PFSK-1 (cell line): ENCODE measurements around the gene PIK3CD.

Experiments
- FOXP2 ChIP-seq: optimal IDR thresholded peaks from 2 replicates; pipeline ENCODE3; 2011; ENCODE audit warnings: borderline replicate concordance, control low read depth, inconsistent platforms; ENCODE audit not compliant: insufficient read depth; ENCODE audit errors: extremely low read length, extremely low read depth
- POLR2AphosphoS5 ChIP-seq: IDR thresholded peaks from 2 replicates; pipeline ENCODE4 v1.6.1; 2012; ENCODE audit warnings: low read depth, mild to moderate bottlenecking, control low read depth, low read length, moderate library complexity
- SIN3A ChIP-seq: IDR thresholded peaks from 2 replicates; pipeline ENCODE4 v1.6.1; 2012; ENCODE audit warnings: mild to moderate bottlenecking, low read length, moderate library complexity, borderline replicate concordance; ENCODE audit not compliant: insufficient read depth
- TAF1 ChIP-seq: IDR thresholded peaks from 2 replicates; pipeline ENCODE4 v1.6.1; 2012; ENCODE audit warnings: low read length, control low read depth, borderline replicate concordance; ENCODE audit not compliant: insufficient read depth
- TF ChIP-seq, protein P1 (sequence below), 2 experiments: IDR thresholded peaks; 2 replicates each; pipeline versions ENCODE4 v1.6.1 to v1.8.0; 2011 to 2012; ENCODE audit warnings: low read depth in 2 of 2, low read length in 2 of 2, control low read depth in 1 of 2, inconsistent platforms in 1 of 2, mild to moderate bottlenecking in 1 of 2, moderate library complexity in 1 of 2; ENCODE audit not compliant: insufficient read depth in 1 of 2

PIK3CD gene

DNA sequence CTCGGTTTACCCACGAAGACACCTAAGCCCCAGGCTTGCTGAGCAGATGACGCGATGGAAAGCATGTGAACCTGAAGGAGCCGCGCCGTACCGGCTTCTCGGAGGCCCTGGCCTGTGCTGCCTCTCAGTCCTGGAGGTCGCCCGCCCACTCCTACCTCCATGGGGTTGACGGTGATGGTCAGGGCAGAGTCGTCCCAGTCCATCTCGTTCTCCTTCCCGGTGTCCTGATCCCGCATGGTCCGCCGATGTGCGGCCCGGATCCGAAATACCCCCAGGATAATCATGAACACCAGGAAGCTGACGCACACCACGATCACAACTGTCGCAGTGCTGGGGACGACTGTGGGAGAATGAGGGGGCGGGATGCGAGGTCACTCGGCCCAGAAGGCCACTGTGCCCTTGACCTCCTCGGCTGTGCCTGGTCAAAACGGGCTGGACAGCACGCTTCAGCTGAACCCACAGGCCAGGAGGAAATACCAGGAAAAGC, 79.6 kb downstream of the PIK3CD start:
- TF ChIP-seq POLR2AphosphoS5 (no peak), TAF1 (no peak), SIN3A (no peak), FOXP2 (no peak)
- TF ChIP-seq, protein P1, sequence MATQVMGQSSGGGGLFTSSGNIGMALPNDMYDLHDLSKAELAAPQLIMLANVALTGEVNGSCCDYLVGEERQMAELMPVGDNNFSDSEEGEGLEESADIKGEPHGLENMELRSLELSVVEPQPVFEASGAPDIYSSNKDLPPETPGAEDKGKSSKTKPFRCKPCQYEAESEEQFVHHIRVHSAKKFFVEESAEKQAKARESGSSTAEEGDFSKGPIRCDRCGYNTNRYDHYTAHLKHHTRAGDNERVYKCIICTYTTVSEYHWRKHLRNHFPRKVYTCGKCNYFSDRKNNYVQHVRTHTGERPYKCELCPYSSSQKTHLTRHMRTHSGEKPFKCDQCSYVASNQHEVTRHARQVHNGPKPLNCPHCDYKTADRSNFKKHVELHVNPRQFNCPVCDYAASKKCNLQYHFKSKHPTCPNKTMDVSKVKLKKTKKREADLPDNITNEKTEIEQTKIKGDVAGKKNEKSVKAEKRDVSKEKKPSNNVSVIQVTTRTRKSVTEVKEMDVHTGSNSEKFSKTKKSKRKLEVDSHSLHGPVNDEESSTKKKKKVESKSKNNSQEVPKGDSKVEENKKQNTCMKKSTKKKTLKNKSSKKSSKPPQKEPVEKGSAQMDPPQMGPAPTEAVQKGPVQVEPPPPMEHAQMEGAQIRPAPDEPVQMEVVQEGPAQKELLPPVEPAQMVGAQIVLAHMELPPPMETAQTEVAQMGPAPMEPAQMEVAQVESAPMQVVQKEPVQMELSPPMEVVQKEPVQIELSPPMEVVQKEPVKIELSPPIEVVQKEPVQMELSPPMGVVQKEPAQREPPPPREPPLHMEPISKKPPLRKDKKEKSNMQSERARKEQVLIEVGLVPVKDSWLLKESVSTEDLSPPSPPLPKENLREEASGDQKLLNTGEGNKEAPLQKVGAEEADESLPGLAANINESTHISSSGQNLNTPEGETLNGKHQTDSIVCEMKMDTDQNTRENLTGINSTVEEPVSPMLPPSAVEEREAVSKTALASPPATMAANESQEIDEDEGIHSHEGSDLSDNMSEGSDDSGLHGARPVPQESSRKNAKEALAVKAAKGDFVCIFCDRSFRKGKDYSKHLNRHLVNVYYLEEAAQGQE (IDR thresholded peaks at IDR 0.05; ENCODE audit: insufficient read depth in 1 of 2, low read depth in 2 of 2, low read length in 2 of 2): no peak

DNA sequence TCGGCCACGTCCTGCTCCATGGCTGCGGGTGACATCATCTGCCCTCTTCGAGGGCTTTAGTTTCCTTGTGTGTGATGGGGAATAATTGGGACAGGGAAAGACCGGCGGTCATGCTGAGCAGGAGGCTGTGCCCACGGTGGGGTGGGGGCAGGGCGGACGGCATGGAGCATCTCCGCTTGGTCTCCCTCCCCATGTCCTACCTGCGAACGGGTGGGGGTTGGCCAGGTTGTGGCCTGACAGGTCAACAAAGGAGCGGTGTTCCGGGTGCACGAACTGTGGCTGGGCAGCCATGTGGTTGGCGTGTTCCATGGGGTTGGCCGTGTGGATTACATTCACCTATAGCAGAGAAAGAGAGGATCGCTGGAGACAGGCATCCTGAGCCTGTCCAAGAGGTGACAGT, 80.0 kb downstream of the PIK3CD start:
- TF ChIP-seq, protein P1 (IDR thresholded peaks at IDR 0.05; ENCODE audit: insufficient read depth in 1 of 2, low read depth in 2 of 2, low read length in 2 of 2): no peak
- TF ChIP-seq TAF1 (no peak), FOXP2 (no peak), POLR2AphosphoS5 (no peak), SIN3A (no peak)

DNA sequence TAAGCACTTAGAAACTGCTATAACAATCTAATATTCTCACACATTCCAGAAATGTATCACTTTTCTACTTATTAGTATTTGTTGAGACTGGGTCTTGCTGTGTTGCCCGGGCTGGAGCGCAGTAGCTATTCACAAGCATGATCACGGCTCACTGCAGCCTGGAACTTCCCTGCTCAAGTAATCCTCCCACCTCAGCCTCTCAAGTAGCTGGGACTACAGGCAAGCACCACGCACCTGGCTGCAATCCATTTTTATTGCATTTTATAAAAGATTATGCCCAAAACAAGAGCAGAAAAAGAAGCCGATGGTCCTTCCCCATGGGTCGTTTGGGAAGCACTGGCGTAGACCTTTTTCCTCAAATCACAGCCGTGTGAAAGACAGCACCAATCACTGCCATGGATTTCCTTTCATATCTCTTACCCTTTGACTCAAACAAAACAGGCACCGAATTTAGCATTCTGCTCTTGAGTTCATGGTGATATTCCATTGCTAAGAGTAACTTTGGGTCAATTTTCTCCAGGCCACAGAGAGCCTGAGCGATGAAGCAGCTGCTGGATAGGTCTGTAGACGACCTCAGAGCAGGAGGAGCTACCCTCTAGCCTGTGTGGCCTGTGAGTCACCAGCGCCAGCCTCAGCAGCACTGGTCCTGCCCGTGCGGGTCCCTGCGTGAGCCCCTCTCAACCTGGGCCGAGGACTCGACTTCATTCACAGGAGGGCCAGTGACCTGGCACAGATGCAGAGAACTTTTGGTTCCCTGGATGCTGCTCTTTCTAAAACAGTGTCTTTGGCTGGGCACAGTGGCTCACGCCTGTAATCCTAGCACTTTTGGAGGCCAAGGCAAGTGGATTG, 80.8 kb downstream of the PIK3CD start:
- TF ChIP-seq FOXP2 (no peak), POLR2AphosphoS5 (no peak), TAF1 (no peak), SIN3A (no peak)
- TF ChIP-seq, protein P1 (IDR thresholded peaks at IDR 0.05; ENCODE audit: insufficient read depth in 1 of 2, low read depth in 2 of 2, low read length in 2 of 2): no peak

DNA sequence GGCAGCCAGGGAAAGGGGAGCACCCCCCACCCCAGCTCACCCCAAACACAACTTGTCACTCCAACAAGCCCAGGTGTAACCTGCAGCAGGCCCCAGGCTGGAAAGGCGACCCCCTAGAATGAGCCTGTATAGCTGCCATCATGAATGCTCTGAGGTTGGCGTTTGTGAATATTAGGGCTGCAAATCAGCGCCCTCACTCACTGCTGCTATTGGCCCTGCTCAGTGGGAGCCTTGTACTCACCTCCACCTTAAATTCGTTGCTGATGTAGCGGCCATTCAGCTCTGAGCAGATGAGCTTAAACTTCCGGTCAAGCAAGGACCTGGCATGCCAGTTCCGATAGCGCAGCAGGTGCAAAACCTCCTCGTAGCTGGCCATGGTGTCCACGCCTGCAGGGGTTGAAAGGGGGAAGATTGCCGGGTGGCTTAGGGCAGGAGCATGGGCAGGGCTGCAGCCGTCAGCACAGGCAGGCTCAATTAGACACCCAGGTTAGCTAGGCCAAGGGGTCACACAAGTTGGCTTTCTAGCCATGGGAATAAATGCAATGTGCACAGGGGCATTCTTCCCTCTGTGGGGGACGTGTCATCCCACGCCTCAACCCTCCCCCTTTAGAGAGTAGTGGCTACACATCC, 81.7 kb downstream of the PIK3CD start:
- TF ChIP-seq TAF1 (no peak), POLR2AphosphoS5 (no peak), FOXP2 (no peak), SIN3A (no peak)
- TF ChIP-seq, protein P1 (IDR thresholded peaks at IDR 0.05; ENCODE audit: insufficient read depth in 1 of 2, low read depth in 2 of 2, low read length in 2 of 2): no peak
